Measurements from ENCODE around the gene SULT1E1.

GRCh38 chr4:69816236-69816635 is 43.7 kb downstream of the SULT1E1 start:
- TF ChIP-seq, protein P1, sequence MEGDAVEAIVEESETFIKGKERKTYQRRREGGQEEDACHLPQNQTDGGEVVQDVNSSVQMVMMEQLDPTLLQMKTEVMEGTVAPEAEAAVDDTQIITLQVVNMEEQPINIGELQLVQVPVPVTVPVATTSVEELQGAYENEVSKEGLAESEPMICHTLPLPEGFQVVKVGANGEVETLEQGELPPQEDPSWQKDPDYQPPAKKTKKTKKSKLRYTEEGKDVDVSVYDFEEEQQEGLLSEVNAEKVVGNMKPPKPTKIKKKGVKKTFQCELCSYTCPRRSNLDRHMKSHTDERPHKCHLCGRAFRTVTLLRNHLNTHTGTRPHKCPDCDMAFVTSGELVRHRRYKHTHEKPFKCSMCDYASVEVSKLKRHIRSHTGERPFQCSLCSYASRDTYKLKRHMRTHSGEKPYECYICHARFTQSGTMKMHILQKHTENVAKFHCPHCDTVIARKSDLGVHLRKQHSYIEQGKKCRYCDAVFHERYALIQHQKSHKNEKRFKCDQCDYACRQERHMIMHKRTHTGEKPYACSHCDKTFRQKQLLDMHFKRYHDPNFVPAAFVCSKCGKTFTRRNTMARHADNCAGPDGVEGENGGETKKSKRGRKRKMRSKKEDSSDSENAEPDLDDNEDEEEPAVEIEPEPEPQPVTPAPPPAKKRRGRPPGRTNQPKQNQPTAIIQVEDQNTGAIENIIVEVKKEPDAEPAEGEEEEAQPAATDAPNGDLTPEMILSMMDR (IDR thresholded peaks at IDR 0.05; ENCODE audit: insufficient read depth, low read length) = no peak
- TF ChIP-seq GABPA (IDR thresholded peaks at IDR 0.05; ENCODE audit: low read depth) = no peak

Data from HL-60 (cell line).